Measurements from ENCODE around the gene SDS.

The SDS gene

GRCh38 chr12:113425960-113426453 is 22.3 kb upstream of the SDS start:
- DNase-seq (ENCODE audit: low read depth): no peak

- no peak for DNase-seq (ENCODE audit: low read depth)
These were observed 21.5 kb upstream of the SDS start for GRCh38 chr12:113424915-113425823.

- no peak for DNase-seq (ENCODE audit: low read depth)
These were observed 20.8 kb upstream of the SDS start for GRCh38 chr12:113424456-113424855.

GRCh38 chr12:113422886-113423669 is 19.4 kb upstream of the SDS start:
- no peak for DNase-seq (ENCODE audit: low read depth)

GRCh38 chr12:113422030-113422885 is 18.6 kb upstream of the SDS start, which contains the start of gene SDSL:
TSS of gene SDSL (plus strand) at chr12:113422380. CDS start at chr12:113427983, 5,603 bp downstream.
- DNase-seq (ENCODE audit: low read depth): peak; percentile 39

- no peak for DNase-seq (ENCODE audit: low read depth)
These were observed 17.4 kb upstream of the SDS start for GRCh38 chr12:113420996-113421595.

- no peak for DNase-seq (ENCODE audit: low read depth)
These were observed 14.7 kb upstream of the SDS start for GRCh38 chr12:113418213-113418879.

- no peak for DNase-seq (ENCODE audit: low read depth)
These were observed 12.5 kb upstream of the SDS start for GRCh38 chr12:113416091-113416754.

- no peak for DNase-seq (ENCODE audit: low read depth)
These were observed 10.9 kb upstream of the SDS start for GRCh38 chr12:113414519-113415038.

GRCh38 chr12:113413488-113413939 is 9.8 kb upstream of the SDS start:
- DNase-seq (ENCODE audit: low read depth): no peak

GRCh38 chr12:113409462-113410124 is 5.9 kb upstream of the SDS start:
- DNase-seq (ENCODE audit: low read depth): no peak

GRCh38 chr12:113408756-113409298 is 5.1 kb upstream of the SDS start:
- DNase-seq (ENCODE audit: low read depth): no peak

GRCh38 chr12:113407931-113408600 is 4.4 kb upstream of the SDS start:
- peak; percentile 34 for DNase-seq (ENCODE audit: low read depth)

GRCh38 chr12:113405694-113406093 is 2.0 kb upstream of the SDS start:
- no peak for DNase-seq (ENCODE audit: low read depth)

- no peak for DNase-seq (ENCODE audit: low read depth)
These were observed 964 bp downstream of the SDS start for GRCh38 chr12:113402586-113403260.

- DNase-seq (ENCODE audit: low read depth): no peak
These were observed 2.4 kb downstream of the SDS start for GRCh38 chr12:113401066-113402000.

GRCh38 chr12:113400362-113400761 is 3.3 kb downstream of the SDS start:
- no peak for DNase-seq (ENCODE audit: low read depth)

Measured in GM04503 (cell line).